ENCODE data around the gene PTGR3. TPM values are rescaled to one million over a fixed set of nuclear protein-coding genes. Genes with fewer than 3 reads are reported as not detected.
A peak's percentile ranks its signal among the peaks of the same experiment; 100 is the strongest.

Gene PTGR3
- total RNA-seq, 1 donor from 2014 or later, result 6.6 TPM

DNA sequence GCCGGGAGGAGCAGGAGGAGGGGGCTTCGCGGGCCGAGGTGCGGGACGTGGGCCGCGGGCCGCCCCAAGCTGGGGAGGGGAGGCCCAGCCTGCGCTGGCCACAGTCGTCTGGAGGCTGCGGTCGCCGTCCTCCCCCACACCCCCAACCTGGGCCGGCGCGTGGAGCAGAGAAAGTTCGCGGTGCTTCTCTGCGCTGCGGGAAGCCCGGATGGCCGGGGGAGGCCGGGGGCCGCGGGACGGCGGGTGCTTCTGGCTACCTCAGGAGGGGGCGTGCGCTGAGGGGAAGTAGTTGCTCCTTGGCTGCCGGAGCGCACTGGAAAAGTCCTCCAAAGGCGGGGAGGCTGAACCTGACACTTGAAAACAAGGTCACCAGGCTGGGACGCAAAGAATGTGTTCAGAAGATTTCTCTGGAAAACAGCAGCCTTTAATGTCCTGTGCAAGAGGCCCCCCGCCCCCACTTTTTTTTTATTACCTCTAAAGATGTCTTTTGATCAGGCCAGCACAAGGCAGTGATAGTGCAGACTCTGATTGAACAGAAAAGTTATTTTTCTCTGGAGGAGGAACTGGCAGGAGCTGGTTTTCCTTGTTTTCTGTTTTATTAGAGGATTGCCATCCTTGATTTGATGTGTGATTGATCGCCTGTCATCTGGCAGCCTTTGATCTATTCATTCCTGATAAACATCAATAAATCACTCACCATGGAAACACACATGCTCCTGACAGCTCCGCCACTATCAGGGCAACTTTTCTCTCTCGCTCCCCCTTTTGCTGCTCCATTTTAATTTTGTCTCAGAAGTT, 3.2 kb upstream of the PTGR3 start:
- Histone ChIP-seq H3K27me3 (ENCODE audit: control insufficient read depth, insufficient read depth, low read length) (no peaks in the 10 kb centered on the region), H3K4me3 (ENCODE audit: low read depth, low read length) (peak overlapping the region; percentile 80), H3K36me3 (ENCODE audit: control insufficient read depth, insufficient read depth, low read length) (no peaks in the 10 kb centered on the region)
- TF ChIP-seq, protein P1, sequence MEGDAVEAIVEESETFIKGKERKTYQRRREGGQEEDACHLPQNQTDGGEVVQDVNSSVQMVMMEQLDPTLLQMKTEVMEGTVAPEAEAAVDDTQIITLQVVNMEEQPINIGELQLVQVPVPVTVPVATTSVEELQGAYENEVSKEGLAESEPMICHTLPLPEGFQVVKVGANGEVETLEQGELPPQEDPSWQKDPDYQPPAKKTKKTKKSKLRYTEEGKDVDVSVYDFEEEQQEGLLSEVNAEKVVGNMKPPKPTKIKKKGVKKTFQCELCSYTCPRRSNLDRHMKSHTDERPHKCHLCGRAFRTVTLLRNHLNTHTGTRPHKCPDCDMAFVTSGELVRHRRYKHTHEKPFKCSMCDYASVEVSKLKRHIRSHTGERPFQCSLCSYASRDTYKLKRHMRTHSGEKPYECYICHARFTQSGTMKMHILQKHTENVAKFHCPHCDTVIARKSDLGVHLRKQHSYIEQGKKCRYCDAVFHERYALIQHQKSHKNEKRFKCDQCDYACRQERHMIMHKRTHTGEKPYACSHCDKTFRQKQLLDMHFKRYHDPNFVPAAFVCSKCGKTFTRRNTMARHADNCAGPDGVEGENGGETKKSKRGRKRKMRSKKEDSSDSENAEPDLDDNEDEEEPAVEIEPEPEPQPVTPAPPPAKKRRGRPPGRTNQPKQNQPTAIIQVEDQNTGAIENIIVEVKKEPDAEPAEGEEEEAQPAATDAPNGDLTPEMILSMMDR (IDR thresholded peaks at IDR 0.05; ENCODE audit: insufficient read depth, low read length, poor library complexity, severe bottlenecking), result no peak
- DNase-seq (ENCODE audit: low read depth), result no peak

DNA sequence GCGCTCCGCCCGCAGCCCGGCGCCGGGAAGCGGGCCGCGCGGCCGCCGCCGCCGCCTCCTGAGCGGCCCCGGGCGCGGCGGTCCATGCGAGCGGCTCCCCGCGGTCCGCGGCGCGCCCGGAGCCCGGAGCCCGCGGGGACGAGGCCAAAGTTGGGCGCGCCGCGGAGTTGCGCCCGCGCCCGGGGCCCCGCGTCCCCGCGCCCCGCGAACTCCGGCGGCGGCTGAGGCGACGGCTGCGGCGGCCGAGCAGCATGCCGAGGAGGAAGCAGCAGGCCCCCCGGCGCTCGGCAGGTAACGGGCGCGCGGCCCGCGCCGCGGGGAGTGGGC, 2.6 kb upstream of the PTGR3 start:
- no peaks in the 10 kb centered on the region for H3K27me3 ChIP-seq (ENCODE audit: control insufficient read depth, insufficient read depth, low read length)
- TF ChIP-seq, protein P1 (IDR thresholded peaks at IDR 0.05; ENCODE audit: insufficient read depth, low read length, poor library complexity, severe bottlenecking), result no peak
- H3K4me3 ChIP-seq (ENCODE audit: low read depth, low read length), result peak overlapping the region; percentile 80
- DNase-seq (ENCODE audit: low read depth), result no peak
- no peaks in the 10 kb centered on the region for H3K36me3 ChIP-seq (ENCODE audit: control insufficient read depth, insufficient read depth, low read length)

DNA sequence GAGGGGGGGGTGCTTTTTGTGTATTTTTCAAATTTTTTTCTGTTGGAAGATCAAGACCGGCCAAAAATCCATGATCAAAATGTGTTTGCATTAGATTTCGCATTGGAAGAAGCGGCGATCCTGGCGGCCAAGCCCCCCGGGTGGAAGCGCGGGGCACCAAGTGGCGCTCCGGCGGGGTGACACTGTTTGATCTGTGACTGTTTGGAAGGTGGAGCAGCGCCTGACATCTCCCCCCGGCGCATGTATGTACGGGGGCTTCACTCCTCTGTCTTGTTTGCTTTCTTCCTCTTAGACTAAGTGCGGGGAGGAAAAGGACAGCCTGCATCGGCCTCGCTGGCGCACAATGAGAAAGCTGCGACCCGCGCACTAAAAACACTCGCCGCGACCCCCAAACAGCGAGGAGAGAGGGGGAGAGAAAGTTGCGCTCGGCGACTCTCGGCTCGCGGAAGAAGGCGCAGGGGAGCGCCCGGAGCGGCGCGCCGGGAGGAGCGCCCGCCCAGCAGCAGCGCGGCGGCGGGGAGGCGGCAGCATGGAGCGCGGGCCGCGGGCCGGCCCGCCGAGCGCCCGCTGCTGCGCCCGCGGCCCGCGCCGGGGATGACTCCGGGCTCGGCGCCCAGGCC, 2.2 kb upstream of the PTGR3 start:
- DNase-seq (ENCODE audit: low read depth), result no peak
- TF ChIP-seq, protein P1 (IDR thresholded peaks at IDR 0.05; ENCODE audit: insufficient read depth, low read length, poor library complexity, severe bottlenecking), result no peak
- peak overlapping the region; percentile 80 for H3K4me3 ChIP-seq (ENCODE audit: low read depth, low read length)
- no peaks in the 10 kb centered on the region for H3K27me3 ChIP-seq (ENCODE audit: control insufficient read depth, insufficient read depth, low read length)
- H3K36me3 ChIP-seq (ENCODE audit: control insufficient read depth, insufficient read depth, low read length), result no peaks in the 10 kb centered on the region

DNA sequence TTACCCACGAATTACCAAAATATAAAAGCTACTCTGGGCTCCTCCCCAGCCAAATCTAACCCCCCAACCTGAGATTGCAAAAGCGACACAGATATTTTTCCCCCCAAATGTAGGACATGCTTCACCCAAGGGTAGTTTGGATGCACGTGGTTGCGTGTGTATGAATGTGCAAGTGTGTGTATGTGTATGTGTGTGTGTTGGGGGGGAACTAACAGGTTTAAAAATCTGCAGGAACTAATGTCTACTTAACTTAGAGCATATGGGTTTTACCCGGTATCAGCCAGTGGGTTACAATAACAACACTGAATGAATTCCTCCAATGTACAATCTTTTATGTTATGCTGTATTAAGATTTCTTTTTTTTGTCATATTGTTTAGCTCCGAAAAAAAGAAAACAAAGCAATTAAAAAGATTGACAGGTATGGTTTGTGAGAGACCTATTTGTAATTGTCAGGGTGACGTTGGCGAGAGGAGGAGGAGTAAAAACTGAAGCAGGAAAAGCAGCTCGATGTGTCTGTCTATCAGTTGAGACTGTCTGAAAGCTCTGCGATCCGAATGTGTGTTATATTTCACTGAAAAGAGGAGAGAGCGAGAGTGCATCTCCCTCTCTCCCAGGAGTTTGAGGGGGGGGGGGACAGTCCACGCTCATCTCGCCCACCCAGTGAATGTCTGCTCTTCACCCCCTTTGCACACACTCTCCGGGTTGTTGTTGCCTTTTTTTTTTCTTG, 1.5 kb upstream of the PTGR3 start, which contains the start of gene TSHZ1:
Gene TSHZ1 (plus strand): TSS at position 524 of the 728 bp plus-strand sequence. CDS start 1,080 bp downstream, outside the sequence.
- DNase-seq (ENCODE audit: low read depth), result peak; percentile 65
- Histone ChIP-seq H3K27me3 (ENCODE audit: control insufficient read depth, insufficient read depth, low read length) (peaks cover 6% of the 10 kb centered on the region), H3K36me3 (ENCODE audit: control insufficient read depth, insufficient read depth, low read length) (no peaks in the 10 kb centered on the region), H3K4me3 (ENCODE audit: low read depth, low read length) (peak within 1 kb of the TSS; percentile 86)
- TF ChIP-seq, protein P1 (IDR thresholded peaks at IDR 0.05; ENCODE audit: insufficient read depth, low read length, poor library complexity, severe bottlenecking), result no peak

DNA sequence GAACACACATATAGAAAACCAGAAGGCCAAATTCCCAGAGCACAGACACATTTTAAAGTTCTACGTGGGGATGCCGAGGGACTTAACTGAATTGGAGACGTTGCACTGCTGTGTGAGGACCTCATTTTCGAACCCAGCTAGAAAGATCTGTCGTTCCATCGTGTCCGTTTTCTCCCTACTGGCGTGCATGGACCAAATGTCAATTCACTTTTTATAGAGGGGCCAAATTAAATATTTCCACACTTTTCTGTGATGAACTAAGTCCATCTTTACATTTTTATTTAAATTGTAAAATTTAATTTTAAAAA, 966 bp upstream of the PTGR3 start:
- Histone ChIP-seq H3K36me3 (ENCODE audit: control insufficient read depth, insufficient read depth, low read length) (no peaks in the 10 kb centered on the region), H3K4me3 (ENCODE audit: low read depth, low read length) (peak overlapping the region; percentile 86), H3K27me3 (ENCODE audit: control insufficient read depth, insufficient read depth, low read length) (peaks cover 12% of the 10 kb centered on the region)
- no peak for DNase-seq (ENCODE audit: low read depth)
- TF ChIP-seq, protein P1 (IDR thresholded peaks at IDR 0.05; ENCODE audit: insufficient read depth, low read length, poor library complexity, severe bottlenecking), result no peak
